OCI-LY7 (cell line): ENCODE measurements around the gene NODAL. TPM values are rescaled to one million over a fixed set of nuclear protein-coding genes. Genes with fewer than 3 reads are reported as not detected.

Experiments used
- BruUV-seq: library from RNA; stranded (reverse); fragments of 400-500 nt; replicated peaks from 2 replicates; lab custom pipeline; 2021; lab: Mats Ljungman, UMichigan
- CTCF ChIA-PET: fragments of 300-600 bp; sonication (Branson Sonifier 250); formaldehyde crosslinking; loops from one replicate; lab custom pipeline; 2022; ENCODE audit warnings: antibody characterized with exemption; ENCODE audit not compliant: unreplicated experiment; lab: Charles Lee
- POLR2A ChIA-PET: fragments of 300-600 bp; sonication (Branson Sonifier 250); formaldehyde crosslinking; loops from one replicate; lab custom pipeline; 2022; ENCODE audit warnings: antibody characterized with exemption; lab: Charles Lee
- DNase-seq: peaks from one replicate; pipeline ENCODE4 v3.0.0-alpha.2; 2015; ENCODE audit warnings: low spot score
- H2AFZ ChIP-seq: fragments of 200-600 bp; sonication (generic), shearing (Covaris generic); 2 replicates; pipeline ENCODE4 v1.6.1; 2014; ENCODE audit warnings: mild to moderate bottlenecking, antibody characterized with exemption, low read length, moderate library complexity
- H3K27ac ChIP-seq: fragments of 200-600 bp; sonication (generic); 2 replicates; pipeline ENCODE4 v1.5.1; 2014; ENCODE audit warnings: mixed run types, low read depth, mild to moderate bottlenecking, moderate library complexity, low read length, inconsistent platforms; ENCODE audit not compliant: poor library complexity, severe bottlenecking
- H3K36me3 ChIP-seq: fragments of 200-600 bp; sonication (generic); 2 replicates; pipeline ENCODE4 v1.6.1; 2014; ENCODE audit warnings: mild to moderate bottlenecking, antibody characterized with exemption, low read length, moderate library complexity, mixed read lengths; ENCODE audit not compliant: insufficient read depth
- H3K4me1 ChIP-seq: fragments of 200-600 bp; sonication (generic); 2 replicates; pipeline ENCODE4 v1.5.1; 2014; ENCODE audit warnings: mild to moderate bottlenecking, low read length; ENCODE audit not compliant: insufficient read depth, poor library complexity, severe bottlenecking
- H3K4me2 ChIP-seq: fragments of 200-600 bp; sonication (generic); 2 replicates; pipeline ENCODE4 v1.6.1; 2014; ENCODE audit warnings: mild to moderate bottlenecking, low read length
- H3K4me3 ChIP-seq: fragments of 200-600 bp; sonication (generic); 2 replicates; pipeline ENCODE4 v1.5.1; 2014; ENCODE audit warnings: mild to moderate bottlenecking, low read depth, low read length; ENCODE audit not compliant: poor library complexity, severe bottlenecking
- H3K79me2 ChIP-seq: fragments of 200-600 bp; sonication (generic); 2 replicates; pipeline ENCODE4 v1.6.1; 2016; ENCODE audit warnings: low read depth, mild to moderate bottlenecking, low read length, moderate library complexity, mixed read lengths; ENCODE audit not compliant: insufficient read depth
- H3K9me2 ChIP-seq: fragments of 200-600 bp; sonication (generic); 2 replicates; pipeline ENCODE4 v1.6.1; 2016; ENCODE audit warnings: mild to moderate bottlenecking, low read length, mixed read lengths; ENCODE audit not compliant: insufficient read depth
- H3K9me3 ChIP-seq: fragments of 200-600 bp; sonication (generic); 2 replicates; pipeline ENCODE4 v1.6.1; 2014; ENCODE audit warnings: mild to moderate bottlenecking, mixed run types, low read length, mixed read lengths
- H4K20me1 ChIP-seq: fragments of 200-600 bp; sonication (generic); 2 replicates; pipeline ENCODE4 v1.6.1; 2014; ENCODE audit warnings: mild to moderate bottlenecking, antibody characterized with exemption, low read length, moderate library complexity, mixed read lengths; ENCODE audit not compliant: insufficient read depth
- CTCF ChIP-seq: fragments of 200-600 bp; sonication (generic); conservative IDR thresholded peaks from 2 replicates; pipeline ENCODE4 v1.5.1; 2014; ENCODE audit warnings: mild to moderate bottlenecking, antibody characterized with exemption, low read length, moderate library complexity, mixed read lengths
- EZH2phosphoT487 ChIP-seq: fragments of 200-600 bp; sonication (generic); IDR thresholded peaks from 2 replicates; pipeline ENCODE4 v1.6.1; 2018; ENCODE audit warnings: low read depth, borderline replicate concordance, mild to moderate bottlenecking, mixed run types, antibody characterized with exemption, low read length, moderate library complexity, mixed read lengths
- intact Hi-C: fragments of 100-400 bp; cut with micrococcal nuclease; formaldehyde crosslinking; loops from one replicate; pipeline ENCODE4 v1.10.0; 2022; ENCODE audit not compliant: unreplicated experiment
- total RNA-seq, 2 experiments: library from RNA; depleted of rRNA in 1 of 2; stranded (reverse); fragments of >200 nt in 1 of 2; shearing (Covaris generic) in 1 of 2; gene quantifications; 2 replicates each; pipeline ENCODE4 v1.2.3, GENCODE V29; 2014 to 2022

Gene NODAL
- total RNA-seq, 2 experiments from 2014 or later: not detected

- no peaks in the 10 kb centered on the region for H3K36me3 ChIP-seq
- CTCF ChIA-PET: no interaction called here
- no peak overlapping the region for H3K4me2 ChIP-seq
- no peaks in the 10 kb centered on the region for H4K20me1 ChIP-seq
- H3K4me3 ChIP-seq: no peak overlapping the region
- H3K79me2 ChIP-seq: no peaks in the 10 kb centered on the region
- no peak overlapping the region for H2AFZ ChIP-seq
- H3K27ac ChIP-seq: no peak overlapping the region
- H3K9me2 ChIP-seq: no peaks in the 10 kb centered on the region
- H3K4me1 ChIP-seq: no peaks in the 10 kb centered on the region
- intact Hi-C loops: no loop called here
- BruUV-seq: no TSS peak
- no peak for TF ChIP-seq EZH2phosphoT487
- no peak for DNase-seq
- no peaks in the 10 kb centered on the region for H3K9me3 ChIP-seq
- POLR2A ChIA-PET: no interaction called here
These were observed 18.5 kb upstream of the NODAL start for GRCh38 chr10:70459774-70460490.

- DNase-seq: no peak
- POLR2A ChIA-PET: interaction anchor here (0.7 kb wide), 1 partner anchor 845 kb away, joined by 3 read pairs; no protein-coding TSS in a partner anchor
- H3K4me2 ChIP-seq: no peak overlapping the region
- no peaks in the 10 kb centered on the region for H3K79me2 ChIP-seq
- intact Hi-C loops: no loop called here
- no peak overlapping the region for H3K4me3 ChIP-seq
- no peak for TF ChIP-seq EZH2phosphoT487
- TF ChIP-seq CTCF: no peak
- H3K36me3 ChIP-seq: no peaks in the 10 kb centered on the region
- H2AFZ ChIP-seq: no peak overlapping the region
- no peaks in the 10 kb centered on the region for H4K20me1 ChIP-seq
- H3K27ac ChIP-seq: no peak overlapping the region
- H3K9me2 ChIP-seq: no peaks in the 10 kb centered on the region
- BruUV-seq: no TSS peak
- no peaks in the 10 kb centered on the region for H3K9me3 ChIP-seq
- H3K4me1 ChIP-seq: no peaks in the 10 kb centered on the region
- CTCF ChIA-PET: no interaction called here
These were observed 17.7 kb upstream of the NODAL start for GRCh38 chr10:70459061-70459773.

- POLR2A ChIA-PET: interaction anchor here (0.7 kb wide), 1 partner anchor 846 kb away, joined by 3 read pairs; no protein-coding TSS in a partner anchor
- intact Hi-C loops: no loop called here
- no peak for TF ChIP-seq CTCF
- TF ChIP-seq EZH2phosphoT487: no peak
- BruUV-seq: no TSS peak
- Histone ChIP-seq H3K4me1 (no peaks in the 10 kb centered on the region), H3K79me2 (no peaks in the 10 kb centered on the region), H3K27ac (no peak overlapping the region), H3K9me2 (no peaks in the 10 kb centered on the region), H3K36me3 (no peaks in the 10 kb centered on the region), H3K4me2 (no peak overlapping the region), H2AFZ (no peak overlapping the region), H3K9me3 (no peaks in the 10 kb centered on the region), H4K20me1 (no peaks in the 10 kb centered on the region), H3K4me3 (no peak overlapping the region)
- CTCF ChIA-PET: no interaction called here
- DNase-seq: no peak
These were observed 17.0 kb upstream of the NODAL start for GRCh38 chr10:70458329-70459060.
